GM19468 (cell line): ENCODE measurements around the gene C6orf163.

Experiments used
- ATAC-seq: cut with Tn5 transposase; IDR thresholded peaks from one replicate; pipeline ENCODE4 v1.9.1; 2021; ENCODE audit warnings: mild to moderate bottlenecking, moderate library complexity, moderate number of reproducible peaks; ENCODE audit not compliant: unreplicated experiment; ENCODE audit errors: extremely low read depth

Gene C6orf163

GRCh38 chr6:87407901-87408720 is 63.5 kb downstream of the C6orf163 start, which contains the start of gene CFAP206:
Gene CFAP206 (plus strand): TSS chr6:87407972. CDS start chr6:87409840, 1,868 bp downstream.
- peak; percentile 59 for ATAC-seq

GRCh38 chr6:87408721-87409155 is 64.1 kb downstream of the C6orf163 start:
- ATAC-seq, result no peak
